Spinal cord (tissue), 10 donors: ENCODE measurements around the gene AGBL4. TPM values are rescaled to one million over a fixed set of nuclear protein-coding genes. Genes with fewer than 3 reads are reported as not detected.
"Not testable (repeated sequence)": the region's sequence is repeated elsewhere in the genome, so short reads cannot be mapped to it uniquely, and the experiment has no call there.

Experiments
- DNase-seq, 6 donors: peaks; one replicate each; pipeline versions ENCODE4 v3.0.0 to v3.0.0-alpha.2; 2013 to 2015; ENCODE audit warnings: low spot score in 6 of 6, low read depth in 4 of 6
- H3K27ac ChIP-seq: one replicate; pipeline ENCODE4 v1.5.1; 2013; ENCODE audit warnings: low read depth, low read length, control low read depth
- H3K27me3 ChIP-seq: one replicate; pipeline ENCODE4 v1.6.1; 2013; ENCODE audit warnings: low read length; ENCODE audit not compliant: control insufficient read depth, insufficient read depth
- H3K36me3 ChIP-seq: one replicate; pipeline ENCODE4 v1.6.1; 2013; ENCODE audit warnings: low read length; ENCODE audit not compliant: control insufficient read depth, insufficient read depth
- H3K4me1 ChIP-seq: one replicate; pipeline ENCODE4 v1.6.1; 2013; ENCODE audit warnings: low read length; ENCODE audit not compliant: control insufficient read depth, insufficient read depth
- H3K4me3 ChIP-seq: one replicate; pipeline ENCODE4 v1.5.1; 2013; ENCODE audit warnings: low read depth, low read length, control low read depth
- H3K9me3 ChIP-seq: one replicate; pipeline ENCODE4 v1.6.1; 2013; ENCODE audit warnings: low read length; ENCODE audit not compliant: control insufficient read depth, insufficient read depth
- WGBS: methylation state at CpG from one replicate; pipeline ENCODE4 v1.1.5; 2013; ENCODE audit warnings: missing lambda C conversion rate; ENCODE audit not compliant: insufficient coverage; 5-methylcytosine and 5-hydroxymethylcytosine counted together
- polyA plus RNA-seq, 2 donors: library from polyadenylated mRNA; unstranded; fragments of 120-200 nt; gene quantifications; one replicate each; pipeline ENCODE4 v1.2.1, GENCODE V29; 2013; ENCODE audit not compliant: insufficient read length in 2 of 2
- total RNA-seq, 2 donors: library from RNA; depleted of rRNA in 1 of 2; stranded (reverse); fragments of 120-200 nt in 1 of 2; fragments of >200 nt in 1 of 2; gene quantifications; one replicate each; pipeline versions ENCODE4 v1.2.3 to v1.2.4, GENCODE V29; 2013 to 2014
- donor health status: healthy.

The AGBL4 gene
- total and polyA plus RNA-seq, 4 donors = 3.8 to 6.8 (median 4.7) TPM

DNA sequence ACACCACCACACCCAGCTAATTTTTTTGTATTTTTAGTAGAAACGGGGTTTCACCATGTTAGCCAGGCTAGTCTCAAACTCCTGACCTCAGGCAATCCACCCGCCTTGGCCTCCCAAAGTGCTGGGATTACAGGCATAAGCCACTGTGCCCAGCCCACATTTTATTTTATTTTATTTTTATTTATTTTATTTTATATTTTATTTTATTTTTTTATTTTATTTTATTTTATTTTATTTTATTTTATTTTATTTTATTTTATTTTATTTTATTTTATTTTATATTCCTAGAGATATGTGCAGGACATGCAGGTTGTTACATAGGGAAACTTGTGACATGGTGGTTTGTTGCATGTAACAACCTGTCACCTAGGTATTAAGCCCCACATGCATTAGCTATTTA, 721.4 kb downstream of the AGBL4 start:
- no CpG with 5 or more reads among the region's 2 CpGs for WGBS
- H3K9me3 ChIP-seq = not testable (repeated sequence)

DNA sequence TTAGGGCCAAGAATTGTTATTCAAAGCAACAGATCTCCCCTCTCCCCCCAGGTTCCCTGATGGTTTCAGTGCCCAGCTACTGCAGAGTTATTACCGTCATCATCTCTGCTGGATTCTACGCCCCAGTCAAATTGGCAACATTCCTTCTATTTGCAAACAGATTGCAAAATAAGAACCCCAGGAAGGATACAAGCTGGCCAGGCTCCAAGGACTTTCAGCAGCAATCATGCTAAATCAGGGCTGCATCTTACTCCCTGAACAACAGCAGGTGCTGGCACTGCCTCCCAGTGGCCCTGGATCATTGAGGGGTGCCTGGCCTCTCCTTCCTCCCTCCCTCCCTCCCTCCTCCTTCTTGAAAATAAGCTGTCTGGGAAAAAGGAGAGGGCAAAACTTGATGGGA, 725.5 kb downstream of the AGBL4 start:
- DNase-seq = peak in 3 of 6 donors; percentile 43 to 86 (median 65)
- Histone ChIP-seq H3K27ac (no peak overlapping the region), H3K4me1 (no peaks in the 10 kb centered on the region), H3K36me3 (no peaks in the 10 kb centered on the region), H3K27me3 (no peaks in the 10 kb centered on the region), H3K4me3 (no peak overlapping the region), H3K9me3 (no peaks in the 10 kb centered on the region)
- 7% methylated on average over 2 of the region's 2 CpGs for WGBS

More for the DNA sequence above, 721.4 kb downstream of the AGBL4 start:
- DNase-seq, H3K4me1 ChIP-seq, H3K27ac ChIP-seq, H3K36me3 ChIP-seq, H3K4me3 ChIP-seq, H3K27me3 ChIP-seq: not testable (repeated sequence)

DNA sequence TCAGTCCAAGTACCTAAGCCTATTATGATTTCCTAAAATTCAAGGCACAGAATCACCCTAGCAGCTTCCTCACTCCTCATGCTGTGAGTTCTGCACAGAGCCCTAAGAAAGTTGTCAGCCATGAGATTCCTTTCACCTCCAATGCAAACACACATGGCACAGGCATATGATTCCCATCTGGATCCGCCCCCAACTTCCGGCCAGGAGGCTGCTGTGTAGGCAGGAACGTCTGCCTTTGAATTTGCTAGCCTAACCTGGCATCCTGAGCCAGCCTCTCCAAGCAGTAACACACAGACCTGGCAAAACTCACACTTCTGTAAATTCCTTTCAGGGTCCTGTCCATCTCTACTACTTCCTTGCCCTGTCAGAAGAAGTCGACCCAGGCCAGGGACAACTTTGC, 726.0 kb downstream of the AGBL4 start:
- DNase-seq = peak in 2 of 6 donors; percentile 23 to 26
- Histone ChIP-seq H3K4me3 (no peak overlapping the region), H3K27me3 (no peaks in the 10 kb centered on the region), H3K4me1 (no peaks in the 10 kb centered on the region), H3K36me3 (no peaks in the 10 kb centered on the region), H3K9me3 (no peaks in the 10 kb centered on the region), H3K27ac (no peak overlapping the region)
- WGBS = 43% methylated on average over 3 of the region's 4 CpGs

DNA sequence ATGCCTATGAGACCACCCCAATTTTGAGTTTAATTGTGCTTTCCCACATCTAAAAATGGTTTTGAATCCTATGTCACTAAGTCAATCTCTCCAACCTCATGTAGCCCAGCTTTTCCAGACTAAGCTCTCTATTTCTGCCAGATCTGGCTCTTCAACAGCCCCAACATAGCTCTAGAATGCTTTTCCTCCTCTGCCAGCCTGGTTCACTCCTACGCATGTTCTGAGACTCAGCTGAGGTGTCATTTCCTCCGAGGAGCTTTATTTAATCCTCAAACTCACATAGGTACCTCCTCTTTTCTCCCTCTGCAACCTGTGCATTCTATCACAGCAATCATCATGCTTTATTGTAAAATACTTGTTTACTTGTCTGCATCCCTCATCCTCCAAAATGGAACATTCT, 729.2 kb downstream of the AGBL4 start:
- H3K9me3 ChIP-seq = no peaks in the 10 kb centered on the region
- no peak overlapping the region for H3K27ac ChIP-seq
- 86% methylated on average over 2 of the region's 2 CpGs for WGBS
- no peaks in the 10 kb centered on the region for H3K4me1 ChIP-seq
- H3K4me3 ChIP-seq = no peak overlapping the region
- no peaks in the 10 kb centered on the region for H3K36me3 ChIP-seq
- H3K27me3 ChIP-seq = no peaks in the 10 kb centered on the region
- no peak for DNase-seq

DNA sequence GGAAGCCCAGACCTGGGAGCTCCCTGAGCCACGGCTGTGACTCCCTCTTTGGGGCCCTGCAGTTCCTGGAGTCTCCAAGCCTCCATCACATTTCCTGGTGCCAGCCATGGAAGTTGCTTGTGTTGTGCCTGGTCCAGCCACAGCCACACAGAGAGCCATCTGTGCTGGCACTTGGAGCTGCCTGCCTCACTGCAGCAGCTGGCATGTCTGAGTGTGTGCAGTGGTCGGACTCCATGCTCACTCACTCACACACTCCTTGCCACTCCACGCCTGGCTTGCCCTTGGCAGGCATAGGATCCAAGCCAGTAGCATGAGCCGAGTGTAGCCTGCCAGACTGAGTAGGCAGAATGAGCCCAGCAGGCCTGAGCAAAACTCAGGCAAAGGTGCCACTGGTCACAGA, 730.7 kb downstream of the AGBL4 start:
- no peaks in the 10 kb centered on the region for H3K36me3 ChIP-seq
- no peaks in the 10 kb centered on the region for H3K27me3 ChIP-seq
- H3K27ac ChIP-seq = no peak overlapping the region
- H3K9me3 ChIP-seq = no peaks in the 10 kb centered on the region
- 88% methylated on average over 3 of the region's 4 CpGs for WGBS
- H3K4me1 ChIP-seq = no peaks in the 10 kb centered on the region
- DNase-seq = no peak
- H3K4me3 ChIP-seq = no peak overlapping the region

DNA sequence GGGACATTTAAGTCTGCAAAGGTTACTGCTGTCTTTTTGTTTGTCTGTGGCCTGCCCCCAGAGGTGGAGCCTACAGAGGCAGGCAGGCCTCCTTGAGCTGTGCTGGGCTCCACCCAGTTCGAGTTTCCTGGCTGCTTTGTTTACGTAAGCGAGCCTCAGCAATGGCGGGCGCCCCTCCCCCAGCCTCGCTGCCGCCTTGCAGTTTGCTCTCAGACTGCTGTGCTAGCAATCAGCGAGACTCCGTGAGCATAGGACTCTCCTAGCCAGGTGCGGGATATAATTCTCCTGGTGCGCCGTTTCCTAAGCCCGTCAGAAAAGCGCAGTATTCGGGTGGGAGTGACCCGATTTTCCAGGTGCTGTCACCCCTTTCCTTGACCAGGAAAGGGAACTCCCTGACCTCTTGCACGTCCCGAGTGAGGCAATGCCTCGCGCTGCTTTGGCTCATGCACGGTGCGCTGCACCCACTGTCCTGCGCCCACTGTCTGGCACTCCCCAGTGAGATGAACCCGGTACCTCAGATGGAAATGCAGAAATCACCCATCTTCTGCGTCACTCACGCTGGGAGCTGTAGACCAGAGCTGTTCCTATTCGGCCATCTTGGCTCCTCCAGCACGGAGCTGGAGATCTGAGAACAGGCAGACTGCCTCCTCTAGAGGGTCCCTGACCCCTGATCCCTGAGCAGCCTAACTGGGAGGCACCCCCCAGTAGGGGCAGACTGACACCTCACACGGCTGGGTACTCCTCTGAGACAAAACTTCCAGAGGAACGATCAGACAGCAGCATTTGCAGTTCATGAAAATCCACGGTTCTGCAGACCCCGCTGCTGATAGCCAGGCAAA, 766.3 kb downstream of the AGBL4 start:
- not testable (repeated sequence) for H3K27ac ChIP-seq, H3K27me3 ChIP-seq, H3K9me3 ChIP-seq, H3K4me3 ChIP-seq, DNase-seq, H3K36me3 ChIP-seq, H3K4me1 ChIP-seq
- WGBS = 76% methylated on average over 31 of the region's 32 CpGs

DNA sequence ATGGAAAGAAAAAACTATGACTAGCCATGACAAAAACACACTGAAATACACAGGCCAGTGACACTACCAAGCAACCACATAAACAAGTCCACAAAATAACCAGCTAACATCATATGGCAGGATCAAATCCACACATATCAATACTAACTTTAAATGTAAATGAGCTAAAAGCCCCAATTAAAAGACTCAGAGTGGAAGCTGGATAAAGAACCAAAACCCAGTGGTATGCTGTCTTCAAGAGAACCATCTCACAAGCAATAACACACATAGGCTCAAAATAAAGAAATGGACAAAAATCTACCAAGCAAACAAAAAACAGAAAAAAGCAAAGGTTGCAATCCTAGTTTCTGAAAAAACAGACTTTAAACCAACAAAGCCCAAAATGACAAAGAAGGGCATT, 770.8 kb downstream of the AGBL4 start:
- Histone ChIP-seq H3K27me3 (no peaks in the 10 kb centered on the region), H3K27ac (no peak overlapping the region), H3K4me3 (no peak overlapping the region), H3K36me3 (no peaks in the 10 kb centered on the region), H3K9me3 (no peaks in the 10 kb centered on the region), H3K4me1 (no peaks in the 10 kb centered on the region)
- DNase-seq = no peak

DNA sequence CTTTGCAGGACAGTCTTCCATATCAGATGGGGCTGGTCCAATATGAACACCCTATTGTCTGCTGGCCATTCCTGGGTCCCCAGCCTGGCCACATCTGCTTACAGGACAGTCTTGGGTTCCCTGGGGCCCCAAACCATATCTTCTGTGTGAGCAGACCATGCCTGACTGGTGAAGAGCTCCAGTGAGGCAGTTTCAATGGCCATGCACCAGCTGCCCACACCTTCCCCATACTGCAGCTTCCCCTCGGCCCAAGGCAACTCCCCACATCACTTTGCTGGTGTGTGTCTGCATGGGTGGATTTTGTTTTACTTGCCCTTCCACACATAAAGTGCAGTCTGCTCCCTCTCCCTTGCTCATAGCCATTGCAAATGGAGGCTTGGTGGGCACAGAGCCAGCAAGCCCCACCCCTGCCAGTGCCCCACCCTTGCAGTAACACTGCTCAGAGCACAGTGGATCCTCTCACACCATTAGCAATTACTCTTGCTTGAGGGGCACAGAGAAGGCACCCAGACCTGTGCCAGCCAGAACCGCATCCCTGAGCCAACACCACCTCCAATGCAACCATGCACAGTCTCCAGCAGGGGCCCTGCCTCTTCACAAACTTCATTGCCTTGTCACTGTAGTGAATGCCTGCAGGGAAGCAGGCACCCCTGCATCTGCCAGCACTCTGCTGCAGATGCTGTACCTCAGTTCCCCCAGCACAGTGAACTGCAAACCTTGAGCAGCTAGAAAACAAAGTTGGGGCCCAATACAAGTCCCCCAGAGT, 772.6 kb downstream of the AGBL4 start:
- no peak for DNase-seq
- H3K27ac ChIP-seq = no peak overlapping the region
- H3K9me3 ChIP-seq = no peaks in the 10 kb centered on the region
- 93% methylated on average over 1 of the region's 2 CpGs for WGBS
- H3K27me3 ChIP-seq = no peaks in the 10 kb centered on the region
- no peaks in the 10 kb centered on the region for H3K36me3 ChIP-seq
- no peak overlapping the region for H3K4me3 ChIP-seq
- H3K4me1 ChIP-seq = no peaks in the 10 kb centered on the region

DNA sequence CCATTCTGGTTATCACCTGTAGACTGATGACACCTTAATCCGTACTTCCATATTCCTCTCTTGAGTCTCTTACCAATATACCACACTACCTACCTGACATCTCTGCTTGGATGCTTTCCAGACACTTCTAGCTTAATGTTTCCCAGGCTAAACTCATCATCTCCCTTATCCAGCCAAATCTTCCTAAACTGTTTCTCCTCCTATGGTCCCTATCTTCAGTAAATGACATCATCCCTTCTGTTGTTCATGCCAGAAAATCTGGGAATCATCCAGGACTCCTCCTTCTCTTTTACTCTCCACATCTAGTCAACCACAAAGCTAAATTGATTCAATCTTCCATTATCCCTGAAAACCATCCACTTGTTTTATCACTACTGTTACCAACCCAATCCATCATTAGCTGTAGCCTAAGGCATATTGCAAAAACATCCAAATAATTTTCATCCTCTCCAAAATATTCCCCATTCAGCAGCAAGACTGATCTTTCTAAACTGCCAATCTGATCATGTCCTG, 783.0 kb downstream of the AGBL4 start:
- no peaks in the 10 kb centered on the region for H3K4me1 ChIP-seq
- peaks cover 2% of the 10 kb centered on the region for H3K9me3 ChIP-seq
- no peak for DNase-seq
- no peak overlapping the region for H3K27ac ChIP-seq
- no peak overlapping the region for H3K4me3 ChIP-seq
- no peaks in the 10 kb centered on the region for H3K36me3 ChIP-seq
- no peaks in the 10 kb centered on the region for H3K27me3 ChIP-seq
- 87% methylated on average over 1 of the region's 1 CpG for WGBS
